Ishikawa (cell line): ENCODE results near the gene CACNA1D.

Experiments used
- CEBPB ChIP-seq: IDR thresholded peaks from 2 replicates; pipeline ENCODE4 v1.6.1; 2012
- CREB1 ChIP-seq: IDR thresholded peaks from 2 replicates; pipeline ENCODE4 v1.6.1; 2012; ENCODE audit warnings: low read depth
- EGR1 ChIP-seq: IDR thresholded peaks from 2 replicates; pipeline ENCODE4 v1.6.1; 2012
- EP300 ChIP-seq: IDR thresholded peaks from 2 replicates; pipeline ENCODE4 v1.6.1; 2012; ENCODE audit warnings: borderline replicate concordance
- FOXM1 ChIP-seq: IDR thresholded peaks from 2 replicates; pipeline ENCODE4 v1.6.1; 2012; ENCODE audit warnings: low read depth, borderline replicate concordance
- MAX ChIP-seq: IDR thresholded peaks from 2 replicates; pipeline ENCODE4 v1.6.1; 2012
- NFIC ChIP-seq: IDR thresholded peaks from 2 replicates; pipeline ENCODE4 v1.6.1; 2012
- RAD21 ChIP-seq: IDR thresholded peaks from 2 replicates; pipeline ENCODE4 v1.6.1; 2012; ENCODE audit warnings: low read depth
- TAF1 ChIP-seq: IDR thresholded peaks from 2 replicates; pipeline ENCODE4 v1.6.1; 2012; ENCODE audit warnings: low read depth, mild to moderate bottlenecking
- TCF12 ChIP-seq: IDR thresholded peaks from 2 replicates; pipeline ENCODE4 v1.6.1; 2012; ENCODE audit warnings: low read depth
- TEAD4 ChIP-seq: IDR thresholded peaks from 2 replicates; pipeline ENCODE4 v1.6.1; 2012
- USF1 ChIP-seq: IDR thresholded peaks from 2 replicates; pipeline ENCODE4 v1.6.1; 2012
- YY1 ChIP-seq: IDR thresholded peaks from 2 replicates; pipeline ENCODE4 v1.6.1; 2012; ENCODE audit warnings: low read depth
- ZBTB7A ChIP-seq: IDR thresholded peaks from 2 replicates; pipeline ENCODE4 v1.6.1; 2012; ENCODE audit warnings: low read depth
- TF ChIP-seq, protein P1 (sequence below): IDR thresholded peaks from 2 replicates; pipeline ENCODE4 v1.6.1; 2012; ENCODE audit warnings: low read depth, mild to moderate bottlenecking

CACNA1D gene

DNA sequence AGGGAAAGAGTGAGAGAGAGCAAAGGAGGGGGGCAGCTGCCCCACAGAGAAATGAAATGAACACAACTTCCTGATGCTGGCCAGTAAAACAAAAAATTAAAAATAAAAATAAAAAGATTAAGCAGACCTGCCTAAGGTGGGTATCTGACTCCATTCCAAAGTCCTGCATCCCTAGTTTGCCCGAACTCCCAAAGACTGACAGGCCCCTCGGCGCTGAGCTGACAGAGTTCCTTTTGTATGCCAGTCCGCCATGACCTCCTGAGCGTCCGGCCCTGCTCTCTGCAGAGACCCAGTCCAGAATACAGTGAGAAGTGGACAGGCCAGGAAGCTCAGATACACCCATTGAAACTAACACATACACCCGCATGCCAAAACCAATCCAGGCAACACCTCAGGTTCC, 296.9 kb downstream of the CACNA1D start:
- TF ChIP-seq ZBTB7A (no peak), TAF1 (no peak), TCF12 (no peak), CREB1 (no peak)

GRCh38 chr3:53792866-53793265, 298.5 kb downstream of the CACNA1D start:
- TF ChIP-seq CEBPB = no peak
- no peak for TF ChIP-seq EGR1
- no peak for TF ChIP-seq TCF12
- TF ChIP-seq MAX = no peak
- TF ChIP-seq, protein P1, sequence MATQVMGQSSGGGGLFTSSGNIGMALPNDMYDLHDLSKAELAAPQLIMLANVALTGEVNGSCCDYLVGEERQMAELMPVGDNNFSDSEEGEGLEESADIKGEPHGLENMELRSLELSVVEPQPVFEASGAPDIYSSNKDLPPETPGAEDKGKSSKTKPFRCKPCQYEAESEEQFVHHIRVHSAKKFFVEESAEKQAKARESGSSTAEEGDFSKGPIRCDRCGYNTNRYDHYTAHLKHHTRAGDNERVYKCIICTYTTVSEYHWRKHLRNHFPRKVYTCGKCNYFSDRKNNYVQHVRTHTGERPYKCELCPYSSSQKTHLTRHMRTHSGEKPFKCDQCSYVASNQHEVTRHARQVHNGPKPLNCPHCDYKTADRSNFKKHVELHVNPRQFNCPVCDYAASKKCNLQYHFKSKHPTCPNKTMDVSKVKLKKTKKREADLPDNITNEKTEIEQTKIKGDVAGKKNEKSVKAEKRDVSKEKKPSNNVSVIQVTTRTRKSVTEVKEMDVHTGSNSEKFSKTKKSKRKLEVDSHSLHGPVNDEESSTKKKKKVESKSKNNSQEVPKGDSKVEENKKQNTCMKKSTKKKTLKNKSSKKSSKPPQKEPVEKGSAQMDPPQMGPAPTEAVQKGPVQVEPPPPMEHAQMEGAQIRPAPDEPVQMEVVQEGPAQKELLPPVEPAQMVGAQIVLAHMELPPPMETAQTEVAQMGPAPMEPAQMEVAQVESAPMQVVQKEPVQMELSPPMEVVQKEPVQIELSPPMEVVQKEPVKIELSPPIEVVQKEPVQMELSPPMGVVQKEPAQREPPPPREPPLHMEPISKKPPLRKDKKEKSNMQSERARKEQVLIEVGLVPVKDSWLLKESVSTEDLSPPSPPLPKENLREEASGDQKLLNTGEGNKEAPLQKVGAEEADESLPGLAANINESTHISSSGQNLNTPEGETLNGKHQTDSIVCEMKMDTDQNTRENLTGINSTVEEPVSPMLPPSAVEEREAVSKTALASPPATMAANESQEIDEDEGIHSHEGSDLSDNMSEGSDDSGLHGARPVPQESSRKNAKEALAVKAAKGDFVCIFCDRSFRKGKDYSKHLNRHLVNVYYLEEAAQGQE = no peak
- TF ChIP-seq ZBTB7A = no peak
- TF ChIP-seq YY1 = no peak
- TF ChIP-seq NFIC = no peak
- no peak for TF ChIP-seq EP300
- TF ChIP-seq TEAD4 = no peak
- TF ChIP-seq CREB1 = no peak
- no peak for TF ChIP-seq RAD21
- no peak for TF ChIP-seq USF1
- no peak for TF ChIP-seq TAF1
- no peak for TF ChIP-seq FOXM1

DNA sequence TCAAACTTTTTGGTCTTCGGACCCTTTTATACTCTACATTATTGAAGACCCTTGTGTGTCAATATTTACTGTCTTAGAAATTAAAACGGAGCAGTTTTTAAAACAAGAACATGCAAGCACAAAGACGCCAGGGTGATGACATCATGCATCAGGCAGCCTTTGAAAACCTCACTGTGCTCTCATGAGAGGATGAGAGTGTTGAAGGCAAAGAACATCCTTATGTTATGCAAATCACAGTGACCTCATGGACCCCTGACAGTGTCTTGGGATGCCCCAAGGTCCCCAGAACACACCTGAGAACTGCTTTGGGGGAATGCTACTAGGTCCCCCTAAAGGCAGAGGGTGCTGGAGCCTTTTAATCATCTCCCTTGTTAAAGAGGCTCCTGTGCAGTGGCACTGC, 300.2 kb downstream of the CACNA1D start:
- TF ChIP-seq CREB1 = no peak
- TF ChIP-seq CEBPB = no peak
- no peak for TF ChIP-seq YY1
- no peak for TF ChIP-seq MAX
- no peak for TF ChIP-seq EP300
- TF ChIP-seq TEAD4 = no peak
- no peak for TF ChIP-seq USF1
- no peak for TF ChIP-seq FOXM1
- TF ChIP-seq, protein P1 = no peak
- no peak for TF ChIP-seq EGR1
- no peak for TF ChIP-seq NFIC
- no peak for TF ChIP-seq ZBTB7A
- no peak for TF ChIP-seq TAF1
- TF ChIP-seq TCF12 = no peak
- TF ChIP-seq RAD21 = no peak

DNA sequence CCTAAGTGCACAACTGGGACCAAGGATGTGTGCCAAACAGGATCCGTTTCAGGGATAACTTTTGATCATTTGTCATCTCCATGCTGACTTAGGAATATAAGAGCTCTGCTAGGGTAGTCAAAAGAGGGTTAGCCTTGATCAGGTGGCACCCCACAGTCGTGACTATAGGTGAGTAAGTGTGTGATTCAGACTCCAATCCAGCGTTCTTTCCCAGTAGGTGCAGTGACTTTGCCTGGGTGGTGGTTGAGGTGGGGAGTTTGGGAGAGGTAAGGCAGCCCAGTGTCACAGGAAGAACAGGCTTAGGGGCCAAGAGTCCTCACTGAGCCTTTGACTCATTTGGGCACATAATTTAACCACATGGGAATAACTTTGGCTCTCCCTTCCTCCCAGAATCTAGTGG, 300.8 kb downstream of the CACNA1D start:
- TF ChIP-seq ZBTB7A = no peak
- no peak for TF ChIP-seq CREB1
- no peak for TF ChIP-seq FOXM1
- TF ChIP-seq EP300 = no peak
- TF ChIP-seq, protein P1 = no peak
- no peak for TF ChIP-seq MAX
- TF ChIP-seq CEBPB = no peak
- no peak for TF ChIP-seq USF1
